Amygdala (tissue), 56 donors: ENCODE data around the gene CEP70.
"Not testable (repeated sequence)": the region's sequence is repeated elsewhere in the genome, so short reads cannot be mapped to it uniquely, and the experiment has no call there.

Experiments used
- DNase-seq, 56 donors: peaks; one replicate each; lab custom pipeline; 2025; lab: John Stamatoyannopoulos, UW

The CEP70 gene

DNA sequence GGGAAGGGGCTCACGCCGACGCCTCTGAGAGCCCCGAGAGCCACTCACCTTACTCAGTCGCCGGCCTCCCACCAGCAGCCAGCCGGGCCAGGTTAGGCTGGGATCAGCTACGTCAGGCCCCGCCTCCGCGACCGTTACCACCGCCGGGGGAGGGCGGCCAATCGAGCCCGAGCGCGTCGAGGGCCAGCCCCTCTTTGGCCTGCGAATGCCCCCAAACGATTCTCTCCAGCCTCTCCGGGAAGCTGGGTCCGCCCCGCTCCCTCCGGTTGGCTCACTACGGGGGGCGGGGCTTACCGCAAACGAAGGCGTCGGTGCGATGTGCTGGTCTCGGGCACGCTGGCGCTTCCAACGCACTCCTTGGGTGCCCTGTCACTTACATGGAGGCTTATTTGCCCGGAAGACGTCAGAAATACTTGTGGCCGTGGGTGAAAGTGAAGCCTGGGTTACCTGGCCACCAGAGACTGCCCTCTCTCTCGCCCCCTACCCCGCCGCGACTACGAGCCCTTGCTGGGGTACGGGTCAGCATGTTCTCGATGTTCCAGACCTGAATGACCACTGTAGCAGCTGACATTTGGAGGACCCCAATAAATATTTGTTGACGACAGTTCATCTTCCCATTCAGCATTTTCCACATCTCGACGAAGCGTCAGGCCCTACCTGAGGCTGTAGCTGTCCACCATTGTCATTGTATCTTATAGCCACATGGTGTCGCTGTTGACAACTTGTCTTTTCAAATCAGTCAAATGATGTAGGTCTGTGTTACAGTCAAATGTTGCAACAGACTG is at the start of gene CEP70:
CEP70 (minus strand) TSS at position 111 of the 785 bp plus-strand sequence. CDS start 21,333 bp downstream, outside the sequence.
- DNase-seq = no peak

DNA sequence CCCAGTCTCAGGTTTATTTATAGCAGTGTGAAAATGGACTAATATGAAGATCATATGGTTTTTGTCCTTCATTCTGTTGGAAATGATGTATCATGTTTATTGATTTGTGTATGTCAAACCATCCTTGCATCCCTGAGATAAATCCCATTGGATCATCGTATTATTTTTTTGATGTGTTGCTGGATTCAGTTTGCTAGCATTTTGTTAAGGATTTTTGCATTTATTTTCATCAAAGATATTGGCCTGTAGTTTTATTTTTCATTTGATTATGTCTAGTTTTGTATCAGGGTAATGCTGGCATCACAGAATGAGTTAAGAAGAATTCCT is 48.8 kb upstream of the CEP70 start:
- no peak for DNase-seq

GRCh38 chr3:138642226-138642926 is 48.3 kb upstream of the CEP70 start:
- DNase-seq = no peak

GRCh38 chr3:138640537-138640936 is 46.5 kb upstream of the CEP70 start:
- no peak for DNase-seq

GRCh38 chr3:138638641-138639040 is 44.6 kb upstream of the CEP70 start:
- DNase-seq = no peak

GRCh38 chr3:138629526-138629925 is 35.5 kb upstream of the CEP70 start:
- no peak for DNase-seq

DNA sequence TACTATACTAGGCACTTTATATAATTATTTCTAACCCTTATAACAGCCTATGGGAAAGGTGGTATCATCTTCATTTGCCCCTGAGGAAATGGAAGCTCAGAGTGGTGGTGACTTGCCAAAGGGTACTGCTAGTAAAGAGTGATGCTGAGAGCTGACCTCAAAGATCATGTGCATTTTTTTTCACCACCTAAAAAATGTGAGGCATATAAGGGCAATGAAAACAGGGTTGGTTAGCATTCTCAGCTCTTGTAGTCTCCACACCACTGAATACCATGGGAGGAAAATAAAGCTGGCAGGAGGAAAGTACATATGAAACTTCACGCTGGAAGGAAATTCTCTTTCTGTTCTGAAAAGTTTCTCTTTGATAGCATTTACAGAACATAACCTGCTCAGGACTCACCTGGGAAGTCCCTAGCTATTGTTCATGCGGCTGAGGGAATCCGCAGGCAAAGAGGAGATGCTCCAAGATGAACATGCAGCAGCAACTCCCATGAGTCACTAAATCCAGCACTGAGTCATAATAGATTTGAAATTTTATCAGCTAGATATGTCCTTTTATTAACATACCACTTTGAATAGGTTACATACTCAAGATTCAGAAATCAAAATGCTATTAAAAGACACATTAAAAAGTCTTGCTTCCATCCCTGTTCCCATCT is 31.8 kb upstream of the CEP70 start:
- peak in 1 of 56 donors; percentile 8 for DNase-seq

DNA sequence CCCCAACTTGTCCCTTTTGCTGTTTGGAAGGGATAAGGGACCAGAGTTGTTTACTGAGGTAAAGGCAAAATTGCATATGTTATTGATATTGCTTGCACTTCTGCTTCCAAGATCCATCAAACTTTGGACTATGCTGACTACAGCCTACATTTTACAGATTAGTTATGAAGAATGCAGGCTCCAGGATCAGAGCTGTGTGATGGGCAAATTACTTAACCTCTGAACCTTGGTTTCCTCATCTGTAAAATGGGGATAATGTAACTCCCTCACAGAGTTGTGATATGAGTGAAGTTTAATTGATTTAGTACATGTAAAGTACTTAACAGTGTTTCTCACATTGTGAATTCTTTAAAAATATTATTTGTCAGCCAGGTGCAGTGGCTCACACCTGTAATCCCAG is 30.5 kb upstream of the CEP70 start:
- no peak for DNase-seq

GRCh38 chr3:138620431-138620830 is 26.4 kb upstream of the CEP70 start:
- no peak for DNase-seq

DNA sequence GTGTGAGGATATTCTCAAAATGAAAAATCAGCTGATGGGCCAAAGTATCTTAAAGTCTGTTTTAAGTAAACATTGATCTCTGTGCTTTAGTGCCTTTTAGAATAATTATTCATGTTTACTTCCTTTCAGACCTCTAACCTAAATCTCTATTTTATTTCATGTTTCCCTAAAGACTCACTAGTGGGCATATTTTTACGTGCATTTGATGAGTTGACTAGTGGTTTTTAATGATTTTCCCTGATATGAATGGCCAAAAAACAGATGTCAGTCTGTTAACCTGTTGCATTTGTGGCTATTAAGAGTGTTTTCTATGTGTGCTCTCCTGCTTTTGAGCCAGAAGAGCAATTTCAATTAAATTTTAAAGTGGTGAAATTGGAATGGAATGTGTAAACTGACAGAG is 21.4 kb upstream of the CEP70 start:
- no peak for DNase-seq

- peak in 2 of 56 donors; percentile 1 to 2 for DNase-seq
Observed at GRCh38 chr3:138609898-138610266, 15.8 kb upstream of the CEP70 start.

- DNase-seq = peak in 51 of 56 donors; percentile 24 to 84 (median 66)
Observed at GRCh38 chr3:138608322-138609135, 14.5 kb upstream of the CEP70 start, which contains the start of gene FAIM. Gene FAIM, plus strand, starts transcription at chr3:138608771. Its CDS starts 10,956 bp downstream, at chr3:138619727.

DNA sequence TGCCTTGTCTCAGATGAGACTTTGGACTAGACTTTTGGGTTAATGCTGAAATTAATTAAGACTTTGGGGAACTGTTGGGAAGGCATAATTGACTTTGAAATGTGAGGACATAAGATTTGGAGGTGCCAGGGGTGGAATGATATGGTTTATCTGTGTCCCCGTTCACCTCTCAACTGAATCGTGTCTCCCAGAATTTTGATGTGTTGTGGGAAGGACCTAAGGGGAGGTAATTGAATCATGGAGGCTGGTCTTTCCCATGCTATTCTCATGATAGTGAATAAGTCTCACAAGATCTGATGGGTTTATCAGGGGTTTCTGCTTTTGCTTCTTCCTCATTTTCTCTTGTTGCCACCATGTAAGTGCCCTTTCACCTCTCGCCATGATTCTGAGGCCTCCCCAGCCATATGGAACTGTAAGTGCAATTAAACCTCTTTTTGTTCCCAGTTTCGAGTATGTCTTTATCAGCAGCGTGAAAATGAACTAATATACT is 10.1 kb upstream of the CEP70 start:
- not testable (repeated sequence) for DNase-seq

- not testable (repeated sequence) for DNase-seq
Observed at GRCh38 chr3:138601661-138602060, 7.6 kb upstream of the CEP70 start.

DNA sequence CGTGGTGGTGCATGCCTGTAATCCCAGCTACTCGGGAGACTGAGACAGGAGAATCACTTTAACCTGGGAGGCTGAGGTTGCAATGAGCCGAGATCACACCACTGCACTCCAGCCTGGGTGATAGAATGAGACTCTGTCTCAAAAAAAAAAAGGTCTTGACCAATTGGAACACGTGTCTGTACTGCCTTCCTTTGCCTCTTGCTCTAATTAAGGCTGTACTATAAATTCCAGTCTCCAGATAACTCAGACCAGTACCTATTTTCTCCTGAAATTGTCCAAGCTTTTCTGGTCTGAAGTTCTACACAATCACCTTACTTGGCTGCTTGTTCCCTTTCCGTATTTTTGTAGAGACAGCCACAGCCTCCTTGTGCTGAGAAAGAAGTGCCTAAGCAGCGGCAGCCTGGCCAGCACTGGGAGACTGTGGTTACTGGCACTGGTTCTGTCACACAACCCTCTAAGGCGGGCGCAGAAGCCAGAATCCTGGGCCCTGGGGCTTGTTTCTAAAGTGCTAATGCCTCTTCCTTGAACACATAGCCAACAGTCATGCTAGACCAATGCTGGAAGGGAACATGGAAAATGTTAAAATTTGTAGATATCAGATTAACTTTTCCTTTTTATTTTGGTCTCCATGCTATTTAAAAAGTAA is 6.2 kb upstream of the CEP70 start:
- peak in 4 of 56 donors; percentile 4 to 9 (median 6) for DNase-seq

GRCh38 chr3:138598534-138598933 is 4.5 kb upstream of the CEP70 start:
- DNase-seq = no peak

GRCh38 chr3:138597186-138597976 is 3.3 kb upstream of the CEP70 start:
- not testable (repeated sequence) for DNase-seq

DNA sequence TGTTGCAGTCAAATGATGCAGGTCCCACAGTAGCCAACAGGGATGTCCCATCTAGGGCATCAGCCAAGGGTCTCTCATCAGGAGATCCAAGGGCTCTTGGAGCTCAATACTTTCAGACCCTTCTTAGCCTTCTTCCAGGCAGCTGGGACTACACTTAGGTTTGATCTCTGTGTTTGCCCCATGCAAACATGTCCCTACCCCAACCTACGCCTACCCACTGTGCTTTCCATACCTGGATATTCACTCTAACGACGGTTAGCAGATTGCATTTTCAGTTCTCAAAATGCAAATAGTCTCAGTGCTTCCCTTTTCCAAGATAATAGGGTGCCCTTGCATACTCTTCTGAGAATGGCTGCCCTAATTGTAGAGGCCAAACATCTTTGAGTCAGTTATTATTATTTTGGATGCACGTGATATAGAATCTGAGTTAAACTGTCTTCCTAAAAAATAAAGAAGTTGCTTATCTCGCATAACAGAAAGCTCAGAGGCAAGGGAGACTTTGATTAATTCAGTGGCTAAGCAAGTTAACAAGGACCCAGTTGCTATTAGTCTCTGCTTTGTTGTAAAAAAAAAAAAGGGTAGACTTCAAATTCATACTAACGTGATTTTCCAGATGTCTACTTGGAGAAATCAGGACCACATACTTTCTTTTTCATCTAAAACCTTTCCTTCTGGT is 1.0 kb upstream of the CEP70 start:
- no peak for DNase-seq
